Measurements from ENCODE around the gene MOB3B. TPM values are rescaled to one million over a fixed set of nuclear protein-coding genes. Genes with fewer than 3 reads are reported as not detected.

The MOB3B gene
- polyA plus RNA-seq, 2 of the 4 experiments (the other 2 are of a cell fraction): 6.0 to 6.4 TPM

GRCh38 chr9:27367921-27368315, 161.7 kb downstream of the MOB3B start:
- Histone ChIP-seq H3K4me3 (no peak overlapping the region), H3K9me3 (no peaks in the 10 kb centered on the region), H3K4me1 (peaks cover 22% of the 10 kb centered on the region), H3K4me2 (no peak overlapping the region), H3K27ac (no peak overlapping the region)
- no peak for TF ChIP-seq NFE2L2 (conservative IDR thresholded peaks at IDR 0.05; ENCODE audit: low read length)
- TF ChIP-seq RNF2 (IDR thresholded peaks at IDR 0.05; ENCODE audit: borderline replicate concordance, low read depth): no peak
- no peak for TF ChIP-seq HOXA7 (CRISPR knock-in tag; IDR thresholded peaks at IDR 0.05)
- no peak for TF ChIP-seq EHF (CRISPR knock-in tag; IDR thresholded peaks at IDR 0.05)
- no peak for TF ChIP-seq BHLHE40 (IDR thresholded peaks at IDR 0.05; ENCODE audit: low read depth, low read length)
- TF ChIP-seq HMGXB4 (CRISPR knock-in tag; IDR thresholded peaks at IDR 0.05; ENCODE audit: borderline replicate concordance): no peak
- no peak for TF ChIP-seq CEBPB (IDR thresholded peaks at IDR 0.05)
- no peak for TF ChIP-seq HEYL (CRISPR knock-in tag; IDR thresholded peaks at IDR 0.05)
- DNase-seq (ENCODE audit: low read depth in 1 of 2, low spot score in 1 of 2) (no peak), FAIRE-seq (no peak), ATAC-seq (no peak)
- ChIA-PET CTCF (interaction anchor here (1.3 to 1.6 kb wide), 4 partner anchors 27 to 162 kb away, joined by 3 to 4 read pairs (median 3); no protein-coding TSS in a partner anchor), POLR2A (no interaction called here)
- 36% methylated on average over 3 of the region's 3 CpGs for WGBS (ENCODE audit: missing lambda C conversion rate)

GRCh38 chr9:27367175-27367798, 162.3 kb downstream of the MOB3B start:
- 51% methylated on average over 6 of the region's 6 CpGs for WGBS (ENCODE audit: missing lambda C conversion rate)
- FAIRE-seq (no peak), ATAC-seq (no peak), DNase-seq (ENCODE audit: low read depth in 1 of 2, low spot score in 1 of 2) (no peak)
- no peak overlapping the region for H3K4me2 ChIP-seq
- CTCF ChIA-PET: interaction anchor here (1.3 kb wide), 2 partner anchors 163 to 181 kb away, joined by 3 read pairs; no protein-coding TSS in a partner anchor
- H3K9me3 ChIP-seq: no peaks in the 10 kb centered on the region
- no peak overlapping the region for H3K27ac ChIP-seq
- H3K4me1 ChIP-seq: peaks cover 16% of the 10 kb centered on the region
- POLR2A ChIA-PET: no interaction called here
- TF ChIP-seq ZSCAN20 (CRISPR knock-in tag; IDR thresholded peaks at IDR 0.05) (no peak), NR3C1 (IDR thresholded peaks at IDR 0.05) (no peak), CBX8 (IDR thresholded peaks at IDR 0.05) (no peak), BHLHE40 (IDR thresholded peaks at IDR 0.05; ENCODE audit: low read depth, low read length) (no peak), JUNB (IDR thresholded peaks at IDR 0.05) (no peak), SREBF2 (IDR thresholded peaks at IDR 0.05) (no peak), PBX3 (IDR thresholded peaks at IDR 0.05) (no peak), RARB (CRISPR knock-in tag; IDR thresholded peaks at IDR 0.05) (no peak), HEYL (CRISPR knock-in tag; IDR thresholded peaks at IDR 0.05) (no peak), TFCP2L1 (CRISPR knock-in tag; IDR thresholded peaks at IDR 0.05) (no peak), SMC3 (IDR thresholded peaks at IDR 0.05) (no peak), NFE2L2 (conservative IDR thresholded peaks at IDR 0.05; ENCODE audit: low read length) (no peak), EP300 (IDR thresholded peaks at IDR 0.05) (no peak), BCL3 (IDR thresholded peaks at IDR 0.05) (no peak), RFX5 (IDR thresholded peaks at IDR 0.05) (no peak), PHF8 (IDR thresholded peaks at IDR 0.05; ENCODE audit: borderline replicate concordance, low read depth) (no peak), REST (IDR thresholded peaks at IDR 0.05) (no peak), POLR2A (IDR thresholded peaks at IDR 0.05; ENCODE audit: low read length) (no peak)
- no peak overlapping the region for H3K4me3 ChIP-seq
